H1 (cell line): ENCODE data around the gene ARMC7.

Experiments
- CTCF ChIP-seq, 3 experiments: IDR thresholded peaks; 1 replicate in 2 of 3; 2 replicates in 1 of 3; pipeline versions ENCODE4 v1.5.1 to v1.6.1; 2011; ENCODE audit warnings: low read length in 3 of 3, mild to moderate bottlenecking in 3 of 3, inconsistent platforms in 2 of 3, low read depth in 1 of 3, moderate library complexity in 1 of 3; ENCODE audit not compliant: insufficient read depth in 1 of 3; ENCODE audit errors: control extremely low read depth in 1 of 3
- FOSL1 ChIP-seq: IDR thresholded peaks from 2 replicates; pipeline ENCODE4 v1.6.1; 2011; ENCODE audit warnings: mild to moderate bottlenecking, low read depth, low read length, moderate library complexity; ENCODE audit not compliant: insufficient read depth
- SP2 ChIP-seq: IDR thresholded peaks from 2 replicates; pipeline ENCODE4 v1.6.1; 2012; ENCODE audit warnings: mild to moderate bottlenecking, low read length, inconsistent platforms

GRCh38 chr17:75091855-75092327 lies 17.9 kb upstream of the ARMC7 start:
- TF ChIP-seq FOSL1: no peak
- TF ChIP-seq CTCF (IDR thresholded peaks at IDR 0.05; ENCODE audit: control extremely low read depth in 1 of 3, insufficient read depth in 1 of 3, low read depth in 1 of 3, low read length in 3 of 3): no peak
- TF ChIP-seq SP2: no peak
